ENCODE data around the gene LRRC4C. TPM values are rescaled to one million over a fixed set of nuclear protein-coding genes. Genes with fewer than 3 reads are reported as not detected.
"Not testable (repeated sequence)": the region's sequence is repeated elsewhere in the genome, so short reads cannot be mapped to it uniquely, and the experiment has no call there.

The LRRC4C gene
- total and polyA plus RNA-seq, 10 of the 15 experiments (the other 5 are each of a cell fraction or from before 2014, with no cell fraction given): 1.5 TPM; not detected in 9

GRCh38 chr11:40202589-40203270, 1256.7 kb downstream of the LRRC4C start (continued):
- no peak for TF ChIP-seq MXI1 (IDR thresholded peaks at IDR 0.05; ENCODE audit: low read depth, low read length)
- TF ChIP-seq ZBED1 (IDR thresholded peaks at IDR 0.05; ENCODE audit: borderline replicate concordance): no peak
- TF ChIP-seq ATF2 (IDR thresholded peaks at IDR 0.05; ENCODE audit: low read length): no peak
- no peak for TF ChIP-seq SKIL (IDR thresholded peaks at IDR 0.05; ENCODE audit: low read depth, poor library complexity, severe bottlenecking)

GRCh38 chr11:40192590-40192989, 1266.9 kb downstream of the LRRC4C start:
- H3K9ac ChIP-seq (ENCODE audit: control insufficient read depth, insufficient read depth, low read length); H3K27me3 ChIP-seq (replicated peaks in 1 of 2; ENCODE audit: control insufficient read depth in 2 of 2, insufficient read depth in 2 of 2, low read length in 1 of 2); in situ Hi-C loops (cut with MboI); SMC1A ChIA-PET (ENCODE audit: uncharacterized antibody, unreplicated experiment); H3K27ac ChIP-seq (ENCODE audit: control insufficient read depth, insufficient read depth); POLR2A ChIA-PET; CTCF ChIA-PET; H3K79me2 ChIP-seq (ENCODE audit: control insufficient read depth, insufficient read depth, low read length); H3K4me2 ChIP-seq (ENCODE audit: control insufficient read depth, insufficient read depth); FAIRE-seq; H3K9me3 ChIP-seq (replicated peaks; ENCODE audit: control insufficient read depth, insufficient read depth, low read length); H3K4me3 ChIP-seq; ATAC-seq; BruUV-seq (replicated peaks); H4K20me1 ChIP-seq (ENCODE audit: control insufficient read depth, insufficient read depth); H2AFZ ChIP-seq (ENCODE audit: control insufficient read depth, low read depth, low read length); H3K4me1 ChIP-seq (ENCODE audit: control insufficient read depth, insufficient read depth, low read length); intact Hi-C loops (cut with micrococcal nuclease; ENCODE audit: unreplicated experiment); H3K36me3 ChIP-seq (ENCODE audit: control insufficient read depth in 2 of 2, insufficient read depth in 2 of 2, low read length in 1 of 2); DNase-seq (ENCODE audit: low read depth, low spot score): not testable (repeated sequence)
- WGBS (ENCODE audit: insufficient coverage, insufficient replicate concordance, low lambda C conversion rate, missing lambda C conversion rate): 16% methylated on average over 5 of the region's 5 CpGs
- RAD21 ChIA-PET (ENCODE audit: unreplicated experiment): interaction anchor here (1.5 kb wide), 1 partner anchor 9 kb away, joined by 4 read pairs; no protein-coding TSS in a partner anchor
